HG03442 (cell line): ENCODE data around the gene POU4F3.

Experiments
- ATAC-seq: cut with Tn5 transposase; IDR thresholded peaks from one replicate; pipeline ENCODE4 v1.9.1; 2021; ENCODE audit warnings: mild to moderate bottlenecking, moderate library complexity; ENCODE audit not compliant: unreplicated experiment

Gene POU4F3

DNA sequence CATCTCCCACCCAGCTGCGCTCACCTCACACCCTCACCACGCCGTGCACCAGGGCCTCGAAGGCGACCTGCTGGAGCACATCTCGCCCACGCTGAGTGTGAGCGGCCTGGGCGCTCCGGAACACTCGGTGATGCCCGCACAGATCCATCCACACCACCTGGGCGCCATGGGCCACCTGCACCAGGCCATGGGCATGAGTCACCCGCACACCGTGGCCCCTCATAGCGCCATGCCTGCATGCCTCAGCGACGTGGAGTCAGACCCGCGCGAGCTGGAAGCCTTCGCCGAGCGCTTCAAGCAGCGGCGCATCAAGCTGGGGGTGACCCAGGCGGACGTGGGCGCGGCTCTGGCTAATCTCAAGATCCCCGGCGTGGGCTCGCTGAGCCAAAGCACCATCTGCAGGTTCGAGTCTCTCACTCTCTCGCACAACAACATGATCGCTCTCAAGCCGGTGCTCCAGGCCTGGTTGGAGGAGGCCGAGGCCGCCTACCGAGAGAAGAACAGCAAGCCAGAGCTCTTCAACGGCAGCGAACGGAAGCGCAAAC is 1.1 kb downstream of the POU4F3 start:
- ATAC-seq = no peak

- no peak for ATAC-seq
Observed at GRCh38 chr5:146340260-146341081, 1.8 kb downstream of the POU4F3 start.

DNA sequence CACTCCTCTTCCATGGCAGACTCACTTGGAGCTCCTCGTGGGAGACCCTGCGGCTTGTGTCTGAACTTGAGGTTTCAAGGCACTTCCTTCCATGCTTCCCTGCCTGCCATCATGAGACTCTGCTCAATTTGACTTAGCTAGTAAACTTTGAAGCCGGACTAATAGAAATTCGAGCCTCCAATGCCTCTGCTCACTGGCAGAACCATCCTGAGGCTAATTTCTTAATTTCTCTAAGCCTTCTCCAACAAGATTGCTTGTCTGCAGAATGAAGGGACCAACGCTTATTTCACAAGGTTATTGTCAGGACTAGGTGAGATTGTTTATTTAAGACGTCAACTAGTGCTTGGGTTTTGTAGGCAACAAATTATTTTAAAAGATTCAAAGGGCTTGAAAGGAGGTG is 3.2 kb downstream of the POU4F3 start:
- no peak for ATAC-seq

DNA sequence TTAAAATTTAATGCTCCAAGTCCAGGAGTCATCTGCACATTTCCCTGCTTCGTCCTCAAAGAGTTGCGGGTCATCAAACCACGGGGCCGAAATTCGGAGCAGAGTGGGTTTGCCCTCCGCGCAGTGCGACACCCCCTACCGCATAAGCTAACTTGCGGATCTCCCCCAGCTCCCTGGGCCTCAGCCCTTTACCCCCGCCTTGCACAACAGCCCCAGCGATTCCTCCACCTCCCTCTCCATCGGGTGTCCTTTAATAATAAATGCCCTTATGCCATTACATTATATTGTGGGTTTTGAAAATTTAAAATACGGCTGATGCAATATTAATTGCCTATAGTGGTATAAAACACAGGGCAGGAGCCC is 3.9 kb downstream of the POU4F3 start:
- no peak for ATAC-seq

DNA sequence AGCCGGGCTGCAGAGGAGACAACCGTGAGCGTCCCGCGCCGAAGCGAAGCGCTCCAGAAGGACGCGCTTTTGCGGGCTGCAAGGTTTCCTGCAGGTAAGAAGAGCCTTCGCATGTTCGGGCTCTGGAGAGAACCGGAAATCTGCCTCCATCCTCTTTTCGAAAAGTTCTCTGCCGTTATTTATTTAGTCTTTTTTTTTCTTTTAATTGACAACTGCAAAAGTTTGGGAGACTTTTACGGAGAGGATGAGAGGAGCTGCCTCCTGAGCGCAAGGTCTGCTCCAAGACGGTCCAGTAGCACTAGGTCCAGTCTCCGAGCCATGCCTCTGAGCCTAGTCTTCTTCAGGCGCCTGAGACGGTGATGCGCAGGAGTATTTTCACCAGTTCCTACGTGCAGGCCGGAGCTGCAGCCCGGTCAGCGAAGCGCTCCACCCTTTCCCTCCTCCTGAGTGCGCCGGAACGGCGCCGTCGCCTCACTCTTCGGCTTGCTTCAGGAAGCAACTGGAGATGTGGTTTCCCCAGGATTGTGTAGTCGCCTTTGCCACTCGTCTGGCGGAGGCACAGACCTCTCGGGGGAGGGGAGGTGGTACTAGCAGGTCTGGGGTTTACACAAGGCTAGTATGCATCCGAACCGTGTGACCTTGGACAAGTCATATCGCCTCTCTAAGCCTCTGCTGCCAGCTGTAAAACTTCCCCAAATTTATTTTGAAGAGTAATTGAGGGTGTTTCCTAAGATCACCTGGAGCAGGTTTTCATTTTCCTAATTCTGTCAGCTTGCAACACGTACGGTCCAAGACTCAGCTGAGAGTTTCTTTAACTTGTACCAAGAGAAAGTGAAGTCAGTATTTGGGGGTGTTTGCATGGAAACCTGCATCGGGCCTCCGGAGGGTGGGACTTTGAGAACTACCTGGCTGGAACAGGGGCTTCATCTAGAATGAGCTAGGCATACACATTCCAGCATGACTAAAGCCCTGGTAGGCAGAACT is 4.5 kb downstream of the POU4F3 start:
- no peak for ATAC-seq

DNA sequence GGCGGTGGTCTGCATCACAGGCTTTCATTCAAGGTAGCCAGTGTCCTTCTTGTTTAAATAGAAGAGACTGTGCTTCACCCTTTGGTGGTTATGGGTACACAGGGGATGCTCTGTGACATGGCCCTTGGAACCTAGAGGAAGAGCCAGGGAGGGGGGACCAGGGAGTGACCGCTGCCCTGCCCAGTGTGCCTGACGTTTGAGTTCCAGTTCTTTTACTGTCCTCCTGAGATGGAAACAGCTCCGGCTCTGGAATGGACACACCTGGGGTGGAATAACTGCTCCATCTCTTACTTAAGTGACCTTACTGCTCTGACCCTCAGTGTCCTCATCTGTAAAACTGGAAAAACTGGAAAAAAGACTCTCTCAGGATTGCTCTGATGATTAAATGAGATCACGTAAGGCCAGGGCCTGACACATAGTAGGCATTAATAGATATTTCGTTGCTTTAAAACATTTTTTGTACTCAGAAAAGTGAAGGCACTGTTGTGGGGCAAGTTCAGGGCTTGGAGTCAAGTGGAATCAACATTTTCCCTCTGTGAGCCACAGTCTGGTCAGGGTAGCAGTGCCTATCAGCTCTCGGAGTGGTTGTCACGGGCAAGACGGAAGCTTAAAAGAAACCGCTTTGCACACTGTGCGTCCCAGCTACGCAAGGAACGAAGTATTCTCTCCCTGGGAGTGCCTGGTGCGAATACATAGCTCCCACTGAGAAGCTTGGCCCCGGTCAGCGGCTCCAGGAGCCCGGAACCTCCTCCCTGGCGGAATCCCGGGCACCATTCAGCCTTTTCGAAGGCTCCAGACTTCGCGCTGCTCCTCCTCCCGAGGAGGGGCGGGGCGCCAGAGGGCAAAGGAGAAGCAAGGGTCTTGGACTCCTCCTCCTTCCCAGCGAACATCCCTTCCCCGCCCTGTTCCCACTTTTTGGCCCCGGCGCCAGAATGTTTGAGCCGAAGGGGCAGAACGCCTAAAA is 5.8 kb downstream of the POU4F3 start:
- ATAC-seq = no peak

GRCh38 chr5:146345240-146345577 is 6.6 kb downstream of the POU4F3 start:
- ATAC-seq = no peak

DNA sequence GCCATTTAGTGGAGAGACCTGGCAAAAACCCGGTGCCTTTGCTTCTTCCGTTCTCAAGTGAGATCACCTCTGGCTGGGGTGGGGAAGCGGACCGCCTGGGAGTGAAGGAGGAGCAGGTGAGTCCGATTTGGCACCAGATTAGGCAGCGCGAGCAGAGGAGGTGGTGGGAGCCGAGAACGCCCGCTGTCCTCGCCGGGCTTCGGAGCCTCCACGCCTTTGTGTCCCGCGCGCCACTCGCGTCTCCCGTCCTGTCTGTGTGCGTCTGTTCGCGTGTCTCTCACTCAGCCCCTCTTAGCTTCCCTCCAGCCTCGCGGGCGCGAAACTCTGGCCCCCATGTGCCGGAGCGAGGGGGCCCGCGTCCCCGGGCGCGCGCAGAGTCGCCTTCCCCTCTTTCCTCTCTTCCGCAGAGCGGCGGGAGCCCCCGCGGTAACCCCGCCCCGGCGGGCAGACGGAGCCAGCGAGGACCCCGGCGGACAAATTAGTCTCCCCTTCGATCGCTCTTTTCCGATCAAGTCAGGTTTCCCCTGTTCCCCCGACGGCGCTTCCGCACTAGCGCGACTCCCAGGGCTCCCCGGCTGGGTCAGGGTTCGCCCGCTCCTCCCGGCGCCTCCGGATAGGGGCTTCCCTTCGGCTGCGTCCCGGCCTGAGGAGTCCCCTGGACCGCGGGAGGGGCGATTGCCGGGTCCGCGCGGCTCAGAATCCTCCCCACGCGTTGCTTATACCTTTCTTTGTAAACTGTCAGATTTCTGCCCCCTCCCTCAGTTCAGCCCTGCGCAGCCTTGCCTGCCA is 7.1 kb downstream of the POU4F3 start:
- no peak for ATAC-seq

DNA sequence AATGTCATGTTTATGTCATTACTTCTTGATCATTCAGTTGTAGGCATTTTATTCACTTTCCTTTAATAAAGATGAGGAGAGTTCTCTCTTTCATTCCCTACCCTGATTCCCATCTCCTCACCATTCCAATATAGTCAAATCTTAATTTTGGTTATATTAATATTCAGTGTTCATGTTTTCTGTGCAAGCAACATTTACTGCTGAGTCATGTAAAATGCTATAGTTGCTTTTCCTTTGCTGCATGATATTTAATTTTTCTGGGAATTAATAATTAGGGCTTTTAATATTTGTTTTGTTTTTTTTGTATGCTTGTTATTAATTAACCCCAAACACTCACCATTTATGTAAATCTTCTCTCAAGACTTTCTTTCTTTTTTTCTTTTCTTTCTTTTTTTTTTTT is 18.5 kb downstream of the POU4F3 start:
- no peak for ATAC-seq

- no peak for ATAC-seq
Observed at GRCh38 chr5:146359836-146360235, 21.2 kb downstream of the POU4F3 start.

DNA sequence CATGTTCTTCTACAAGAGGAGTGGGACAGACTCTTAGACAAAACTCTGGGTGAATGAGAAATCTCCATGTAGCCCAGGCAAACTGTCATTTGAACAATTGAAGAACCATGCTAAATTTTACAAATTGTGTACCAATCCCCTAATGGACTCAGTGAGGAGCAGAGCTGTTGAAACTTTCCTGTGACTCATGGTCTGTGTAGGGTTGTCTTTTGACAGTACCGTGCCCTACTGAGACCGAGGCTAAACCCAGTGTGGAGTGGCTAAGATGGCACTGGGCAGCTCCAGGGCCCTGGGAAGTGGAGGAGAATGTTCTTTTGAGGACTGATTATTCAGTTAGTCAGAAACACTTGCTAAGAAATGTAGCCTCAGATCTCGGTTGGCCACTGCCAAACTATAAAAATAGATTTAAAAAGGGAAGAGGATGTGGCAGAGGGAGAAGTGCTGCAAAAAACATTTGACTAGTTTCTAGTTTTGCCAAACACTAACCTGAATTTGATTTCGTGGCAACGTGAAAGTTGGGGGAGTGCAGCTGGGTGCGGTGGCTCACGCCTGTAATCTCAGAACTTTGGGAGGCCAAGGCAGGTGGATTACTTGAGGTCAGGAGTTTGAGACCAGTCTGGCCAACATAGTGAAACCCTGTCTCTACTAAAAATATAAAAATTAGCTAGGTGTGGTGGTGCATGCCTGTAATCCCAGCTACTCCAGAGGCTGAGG is 24.7 kb downstream of the POU4F3 start:
- no peak for ATAC-seq

DNA sequence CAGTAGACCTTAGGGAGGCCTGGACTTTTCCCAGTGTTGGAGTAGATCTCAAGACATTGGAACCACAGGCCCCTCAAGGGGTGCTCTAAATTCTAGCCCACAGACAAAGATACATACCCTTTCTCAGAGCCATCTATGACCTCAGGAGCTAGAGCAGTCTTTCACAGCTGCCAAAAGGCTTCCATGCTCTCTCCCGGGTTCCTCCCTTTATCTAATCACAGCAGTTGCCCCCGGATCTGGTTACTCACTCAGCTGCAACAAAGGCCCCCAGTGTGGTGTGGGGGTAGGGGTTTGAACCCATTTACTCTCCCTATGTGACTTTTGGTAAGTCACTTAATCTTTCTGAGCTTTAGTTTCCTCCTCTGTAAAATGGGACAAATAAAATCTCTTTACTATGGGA is 27.0 kb downstream of the POU4F3 start:
- ATAC-seq = no peak

- ATAC-seq = no peak
Observed at GRCh38 chr5:146366904-146367303, 28.3 kb downstream of the POU4F3 start.

DNA sequence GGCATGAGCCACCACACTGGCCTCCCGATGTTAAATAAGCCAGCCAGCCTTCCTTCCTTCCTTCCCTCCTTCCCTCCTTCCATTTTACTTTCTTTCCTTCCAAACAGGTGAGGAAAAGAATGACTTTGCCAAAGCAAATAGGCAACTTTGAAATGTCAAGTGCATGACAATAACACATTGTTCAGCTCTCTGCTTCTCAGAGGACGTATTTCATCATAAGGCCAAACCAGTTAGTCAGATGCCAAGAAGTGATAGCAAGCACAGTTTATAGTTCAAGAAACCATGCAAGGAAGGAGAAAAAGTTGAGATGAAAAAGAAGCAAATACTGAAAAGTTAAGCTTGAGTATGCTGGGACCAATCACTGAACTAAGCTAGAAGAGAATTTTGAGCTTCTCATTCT is 29.5 kb downstream of the POU4F3 start:
- ATAC-seq = no peak

- no peak for ATAC-seq
Observed at GRCh38 chr5:146369691-146370090, 31.1 kb downstream of the POU4F3 start.

- no peak for ATAC-seq
Observed at GRCh38 chr5:146376821-146377220, 38.2 kb downstream of the POU4F3 start.

DNA sequence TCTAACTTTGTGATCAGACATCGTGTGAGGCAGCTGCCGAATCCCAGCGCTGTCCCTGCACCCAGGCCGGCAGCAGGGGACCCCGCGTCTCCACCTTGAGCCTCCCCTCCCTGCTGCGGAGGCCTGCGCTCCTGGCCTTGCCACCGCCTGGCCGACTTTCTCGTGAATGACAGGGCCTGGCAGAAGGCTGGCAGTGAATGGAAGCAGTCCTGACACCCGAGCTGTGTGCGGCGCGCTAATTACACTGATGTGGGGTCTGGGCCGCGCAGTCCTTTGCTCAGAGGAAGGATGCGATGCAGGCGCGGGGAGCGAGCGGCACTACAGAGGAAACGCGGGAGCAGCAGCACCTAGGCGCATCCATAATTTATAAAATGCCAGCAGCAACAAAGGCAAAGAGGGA is 40.3 kb downstream of the POU4F3 start:
- no peak for ATAC-seq

DNA sequence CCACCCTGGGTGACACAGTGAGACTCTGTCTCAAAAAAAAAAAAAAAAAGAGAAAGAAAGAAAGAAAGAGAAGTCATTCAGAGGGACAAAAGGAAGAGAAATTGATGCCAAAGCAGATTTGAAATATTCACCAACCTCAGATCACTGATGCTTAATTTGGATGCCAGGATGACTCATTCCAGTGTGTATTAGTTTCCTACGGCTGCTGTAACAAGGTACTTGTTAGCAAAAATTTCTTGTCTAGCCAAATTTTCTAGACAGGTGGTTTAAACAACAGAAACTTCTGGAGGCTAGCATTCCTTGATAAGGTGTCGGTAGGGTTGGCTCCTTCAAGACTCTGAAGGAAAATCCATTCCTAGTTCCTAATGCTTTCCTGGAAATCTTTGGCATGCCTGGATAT is 42.1 kb downstream of the POU4F3 start:
- no peak for ATAC-seq

DNA sequence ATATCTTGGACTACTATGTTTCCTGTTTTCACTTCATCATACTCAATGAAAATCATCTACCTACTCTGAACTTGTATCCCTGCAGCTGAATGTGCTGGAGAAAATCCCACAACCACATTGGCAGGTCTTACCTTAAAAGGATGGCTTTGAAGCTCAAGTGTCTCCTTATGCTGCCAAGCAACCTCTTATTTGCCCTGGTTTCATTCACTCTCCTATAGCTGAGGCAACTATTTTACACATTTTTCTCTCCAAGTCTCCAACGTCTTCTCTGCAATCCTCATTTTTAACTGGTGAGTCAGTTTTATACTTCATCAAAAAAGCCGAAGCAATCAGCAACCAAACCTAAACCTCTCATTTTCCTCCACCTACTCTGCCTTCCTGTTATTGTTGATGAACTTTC is 49.7 kb downstream of the POU4F3 start:
- no peak for ATAC-seq
